HepG2 (cell line): ENCODE measurements around the gene ASH1L. TPM values are rescaled to one million over a fixed set of nuclear protein-coding genes. Genes with fewer than 3 reads are reported as not detected.

Source experiments
- ASH2L ChIP-seq: fragments of 300-600, 200-600 bp; sonication (generic); IDR thresholded peaks from 2 replicates; pipeline ENCODE4 v1.7.0; 2017; ENCODE audit warnings: low read depth, mild to moderate bottlenecking, moderate library complexity, mixed read lengths, low read length; ENCODE audit not compliant: insufficient read length
- ATAD3A ChIP-seq: sonication (generic); formaldehyde crosslinking; IDR thresholded peaks from 2 replicates; pipeline ENCODE4 v1.4.0; 2020; ENCODE audit warnings: missing genetic modification reagents
- ATRX ChIP-seq: sonication (generic); formaldehyde crosslinking; IDR thresholded peaks from 2 replicates; pipeline ENCODE4 v1.4.0; 2020; ENCODE audit warnings: missing genetic modification reagents, borderline replicate concordance
- ELF4 ChIP-seq: sonication (generic); formaldehyde crosslinking; IDR thresholded peaks from 2 replicates; pipeline ENCODE4 v1.5.0; 2020; ENCODE audit warnings: missing genetic modification reagents, mild to moderate bottlenecking, moderate library complexity, borderline replicate concordance
- KDM5A ChIP-seq: fragments of 200-600 bp; sonication (generic); IDR thresholded peaks from 2 replicates; pipeline ENCODE4 v1.7.0; 2018; ENCODE audit warnings: antibody characterized with exemption, mild to moderate bottlenecking, low read length, borderline replicate concordance
- KLF9 ChIP-seq: IDR thresholded peaks from 2 replicates; pipeline ENCODE4 v1.6.1; 2016; ENCODE audit warnings: low read depth
- KMT2A ChIP-seq: sonication (generic); formaldehyde crosslinking; IDR thresholded peaks from 2 replicates; pipeline ENCODE4 v1.4.0; 2020; ENCODE audit warnings: missing genetic modification reagents
- MAZ ChIP-seq, 2 experiments: sonication (generic) in 1 of 2; formaldehyde crosslinking in 1 of 2; IDR thresholded peaks; 2 replicates each; pipeline versions ENCODE4 v1.5.0 to v1.6.1; 2012 to 2020; ENCODE audit warnings: low read depth in 2 of 2, mild to moderate bottlenecking in 2 of 2, borderline replicate concordance in 1 of 2, improper control_type of control experiment in 1 of 2, low read length in 1 of 2, missing genetic modification reagents in 1 of 2, moderate library complexity in 1 of 2
- MED13 ChIP-seq: sonication (generic); formaldehyde crosslinking; IDR thresholded peaks from 2 replicates; pipeline ENCODE4 v1.5.0; 2020; ENCODE audit warnings: missing genetic modification reagents
- MEIS2 ChIP-seq: sonication (generic); formaldehyde crosslinking; IDR thresholded peaks from 2 replicates; pipeline ENCODE4 v1.9.0; 2021; ENCODE audit warnings: mild to moderate bottlenecking, missing genetic modification reagents
- MTF2 ChIP-seq: sonication (generic); formaldehyde crosslinking; IDR thresholded peaks from 2 replicates; pipeline ENCODE4 v1.5.0; 2020; ENCODE audit warnings: missing genetic modification reagents, borderline replicate concordance
- PTBP1 ChIP-seq: fragments of 200-400 bp; formaldehyde crosslinking; IDR thresholded peaks from 2 replicates; pipeline ENCODE4 v1.6.1; 2018; ENCODE audit warnings: low read length, low read depth; ENCODE audit not compliant: poor library complexity, severe bottlenecking
- RFXAP ChIP-seq: sonication (generic); formaldehyde crosslinking; IDR thresholded peaks from 2 replicates; pipeline ENCODE4 v1.4.0; 2020; ENCODE audit warnings: missing genetic modification reagents, borderline replicate concordance
- SNAPC4 ChIP-seq: sonication (generic); formaldehyde crosslinking; IDR thresholded peaks from 2 replicates; pipeline ENCODE4 v1.4.0; 2020; ENCODE audit warnings: mild to moderate bottlenecking, missing genetic modification reagents
- SP140L ChIP-seq: sonication (generic); formaldehyde crosslinking; IDR thresholded peaks from 2 replicates; pipeline ENCODE4 v1.4.0; 2020; ENCODE audit warnings: missing genetic modification reagents, borderline replicate concordance
- polyA plus RNA-seq, 8 experiments: library from polyadenylated mRNA; depleted of rRNA in 3 of 8; stranded (reverse) in 7 of 8; unstranded in 1 of 8; fragments of >200 nt; fragmentation: Illumina TruSeq in 4 of 8; extraction: Trizol in 4 of 8; gene quantifications; 2 replicates each; pipeline versions ENCODE4 v1.2.1 to v1.2.3, GENCODE V29; 2011 to 2016; ENCODE audit warnings: low read depth in 4 of 8, missing spikeins in 1 of 8, mixed read lengths in 1 of 8; ENCODE audit not compliant: insufficient read depth in 1 of 8
- total RNA-seq, 5 experiments: library from RNA; depleted of rRNA; stranded (reverse); fragments of >200 nt; fragmentation: Illumina TruSeq; extraction: Trizol; gene quantifications; 2 replicates each; pipeline ENCODE4 v1.2.3, GENCODE V29; 2016; ENCODE audit warnings: low read depth in 1 of 5
- TF ChIP-seq, protein P1 (sequence below): IDR thresholded peaks from 2 replicates; pipeline ENCODE4 v1.6.1; 2016
- TF ChIP-seq, protein P2 (sequence below): sonication (generic); formaldehyde crosslinking; IDR thresholded peaks from 2 replicates; pipeline ENCODE4 v1.4.0; 2020; ENCODE audit warnings: mild to moderate bottlenecking, low read depth, missing genetic modification reagents
- TF ChIP-seq, protein P3 (sequence below): IDR thresholded peaks from 2 replicates; pipeline ENCODE4 v1.6.1; 2016; ENCODE audit warnings: mild to moderate bottlenecking

ASH1L gene
- total and polyA plus RNA-seq, 2 of the 13 experiments (the other 11 are each of a cell fraction or from before 2014, with no cell fraction given) = 10.2 to 15.3 TPM

GRCh38 chr1:155308493-155309422 lies 253.8 kb downstream of the ASH1L start, which contains the start of gene FDPS (continued):
- TF ChIP-seq SNAPC4 (no peak), MEIS2 (no peak; the same call in 1 of the 2 replicates), MTF2 (CRISPR knock-in tag) (no peak), ELF4 (no peak; the same call in 1 of the 2 replicates), ATAD3A (no peak), MED13 (CRISPR knock-in tag) (no peak; the same call in 1 of the 2 replicates), KMT2A (CRISPR knock-in tag) (0 out of 2 replicates have a peak, but pooled peaks have one; percentile 42), SP140L (CRISPR knock-in tag) (no peak), RFXAP (no peak), PTBP1 (no peak), ASH2L (peak; percentile 59), KDM5A (no peak), ATRX (no peak), MAZ (IDR thresholded peaks at IDR 0.05; ENCODE audit: borderline replicate concordance, low read depth, low read length) (no peak), MAZ (CRISPR knock-in tag; IDR thresholded peaks at IDR 0.05; ENCODE audit: low read depth) (no peak; the same call in none of the 2 replicates), KLF9 (CRISPR knock-in tag) (no peak)
- TF ChIP-seq, protein P1, sequence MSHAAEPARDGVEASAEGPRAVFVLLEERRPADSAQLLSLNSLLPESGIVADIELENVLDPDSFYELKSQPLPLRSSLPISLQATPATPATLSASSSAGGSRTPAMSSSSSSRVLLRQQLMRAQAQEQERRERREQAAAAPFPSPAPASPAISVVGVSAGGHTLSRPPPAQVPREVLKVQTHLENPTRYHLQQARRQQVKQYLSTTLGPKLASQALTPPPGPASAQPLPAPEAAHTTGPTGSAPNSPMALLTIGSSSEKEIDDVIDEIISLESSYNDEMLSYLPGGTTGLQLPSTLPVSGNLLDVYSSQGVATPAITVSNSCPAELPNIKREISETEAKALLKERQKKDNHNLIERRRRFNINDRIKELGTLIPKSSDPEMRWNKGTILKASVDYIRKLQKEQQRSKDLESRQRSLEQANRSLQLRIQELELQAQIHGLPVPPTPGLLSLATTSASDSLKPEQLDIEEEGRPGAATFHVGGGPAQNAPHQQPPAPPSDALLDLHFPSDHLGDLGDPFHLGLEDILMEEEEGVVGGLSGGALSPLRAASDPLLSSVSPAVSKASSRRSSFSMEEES (CRISPR knock-in tag) = peak; percentile 11; the same call in 1 of the 2 replicates
- TF ChIP-seq, protein P2, sequence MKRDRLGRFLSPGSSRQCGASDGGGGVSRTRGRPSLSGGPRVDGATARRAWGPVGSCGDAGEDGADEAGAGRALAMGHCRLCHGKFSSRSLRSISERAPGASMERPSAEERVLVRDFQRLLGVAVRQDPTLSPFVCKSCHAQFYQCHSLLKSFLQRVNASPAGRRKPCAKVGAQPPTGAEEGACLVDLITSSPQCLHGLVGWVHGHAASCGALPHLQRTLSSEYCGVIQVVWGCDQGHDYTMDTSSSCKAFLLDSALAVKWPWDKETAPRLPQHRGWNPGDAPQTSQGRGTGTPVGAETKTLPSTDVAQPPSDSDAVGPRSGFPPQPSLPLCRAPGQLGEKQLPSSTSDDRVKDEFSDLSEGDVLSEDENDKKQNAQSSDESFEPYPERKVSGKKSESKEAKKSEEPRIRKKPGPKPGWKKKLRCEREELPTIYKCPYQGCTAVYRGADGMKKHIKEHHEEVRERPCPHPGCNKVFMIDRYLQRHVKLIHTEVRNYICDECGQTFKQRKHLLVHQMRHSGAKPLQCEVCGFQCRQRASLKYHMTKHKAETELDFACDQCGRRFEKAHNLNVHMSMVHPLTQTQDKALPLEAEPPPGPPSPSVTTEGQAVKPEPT = peak; percentile 24; the same call in 1 of the 2 replicates
- TF ChIP-seq, protein P3, sequence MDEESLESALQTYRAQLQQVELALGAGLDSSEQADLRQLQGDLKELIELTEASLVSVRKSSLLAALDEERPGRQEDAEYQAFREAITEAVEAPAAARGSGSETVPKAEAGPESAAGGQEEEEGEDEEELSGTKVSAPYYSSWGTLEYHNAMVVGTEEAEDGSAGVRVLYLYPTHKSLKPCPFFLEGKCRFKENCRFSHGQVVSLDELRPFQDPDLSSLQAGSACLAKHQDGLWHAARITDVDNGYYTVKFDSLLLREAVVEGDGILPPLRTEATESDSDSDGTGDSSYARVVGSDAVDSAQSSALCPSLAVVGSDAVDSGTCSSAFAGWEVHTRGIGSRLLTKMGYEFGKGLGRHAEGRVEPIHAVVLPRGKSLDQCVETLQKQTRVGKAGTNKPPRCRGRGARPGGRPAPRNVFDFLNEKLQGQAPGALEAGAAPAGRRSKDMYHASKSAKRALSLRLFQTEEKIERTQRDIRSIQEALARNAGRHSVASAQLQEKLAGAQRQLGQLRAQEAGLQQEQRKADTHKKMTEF (CRISPR knock-in tag) = peak; percentile 67
